HuH-7 (cell line): ENCODE measurements around the gene LRRC26.

Source experiments
- DNase-seq: peaks from one replicate; pipeline ENCODE4 v3.0.0; 2011; ENCODE audit warnings: low spot score

Gene LRRC26

GRCh38 chr9:137183980-137184595 lies 14.2 kb upstream of the LRRC26 start:
- no peak for DNase-seq

DNA sequence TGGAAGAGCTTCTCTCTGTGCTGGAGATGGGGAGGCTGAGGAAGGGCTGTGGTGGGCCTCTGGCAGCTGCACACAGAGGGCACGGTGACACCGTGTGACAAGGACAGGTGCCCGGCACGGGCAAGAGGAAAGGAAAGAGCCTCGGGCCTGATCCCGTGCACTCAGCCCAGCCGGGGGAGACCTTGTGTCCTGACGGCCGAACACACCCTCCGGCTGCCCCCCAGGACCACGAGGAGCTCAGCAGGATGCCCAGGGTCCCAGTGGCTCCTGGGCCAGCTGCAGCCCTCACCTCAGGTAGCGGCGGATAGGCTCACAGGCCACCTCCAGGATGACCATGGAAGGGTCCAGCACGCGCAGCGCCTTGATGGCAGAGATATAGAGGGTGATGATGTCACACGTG lies 13.0 kb upstream of the LRRC26 start:
- DNase-seq, result no peak

GRCh38 chr9:137181680-137182079 lies 11.8 kb upstream of the LRRC26 start:
- DNase-seq, result no peak

GRCh38 chr9:137180491-137180890 lies 10.6 kb upstream of the LRRC26 start:
- no peak for DNase-seq

DNA sequence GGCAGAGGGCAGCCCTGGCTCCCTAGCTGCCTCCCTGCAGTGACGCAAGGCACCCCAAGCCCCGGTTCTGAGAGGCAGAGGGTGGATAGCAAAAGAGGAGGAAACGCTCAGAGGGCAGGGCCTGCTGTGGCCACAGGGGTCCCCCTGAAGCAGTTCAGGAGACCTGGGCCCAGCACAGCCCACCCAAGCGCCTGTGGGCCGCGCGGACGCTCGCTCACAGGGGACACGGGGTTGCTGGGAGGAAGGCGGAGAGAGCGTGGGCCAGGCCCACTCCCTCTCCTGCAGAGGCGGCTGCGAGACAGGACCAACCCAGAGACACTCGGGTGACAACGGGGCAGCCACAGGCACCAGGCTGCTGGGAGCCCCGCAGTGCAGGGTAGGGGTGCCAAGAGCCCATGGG lies 9.9 kb upstream of the LRRC26 start:
- no peak for DNase-seq

GRCh38 chr9:137178939-137179630 lies 9.2 kb upstream of the LRRC26 start:
- no peak for DNase-seq

GRCh38 chr9:137178201-137178938 lies 8.5 kb upstream of the LRRC26 start:
- no peak for DNase-seq

DNA sequence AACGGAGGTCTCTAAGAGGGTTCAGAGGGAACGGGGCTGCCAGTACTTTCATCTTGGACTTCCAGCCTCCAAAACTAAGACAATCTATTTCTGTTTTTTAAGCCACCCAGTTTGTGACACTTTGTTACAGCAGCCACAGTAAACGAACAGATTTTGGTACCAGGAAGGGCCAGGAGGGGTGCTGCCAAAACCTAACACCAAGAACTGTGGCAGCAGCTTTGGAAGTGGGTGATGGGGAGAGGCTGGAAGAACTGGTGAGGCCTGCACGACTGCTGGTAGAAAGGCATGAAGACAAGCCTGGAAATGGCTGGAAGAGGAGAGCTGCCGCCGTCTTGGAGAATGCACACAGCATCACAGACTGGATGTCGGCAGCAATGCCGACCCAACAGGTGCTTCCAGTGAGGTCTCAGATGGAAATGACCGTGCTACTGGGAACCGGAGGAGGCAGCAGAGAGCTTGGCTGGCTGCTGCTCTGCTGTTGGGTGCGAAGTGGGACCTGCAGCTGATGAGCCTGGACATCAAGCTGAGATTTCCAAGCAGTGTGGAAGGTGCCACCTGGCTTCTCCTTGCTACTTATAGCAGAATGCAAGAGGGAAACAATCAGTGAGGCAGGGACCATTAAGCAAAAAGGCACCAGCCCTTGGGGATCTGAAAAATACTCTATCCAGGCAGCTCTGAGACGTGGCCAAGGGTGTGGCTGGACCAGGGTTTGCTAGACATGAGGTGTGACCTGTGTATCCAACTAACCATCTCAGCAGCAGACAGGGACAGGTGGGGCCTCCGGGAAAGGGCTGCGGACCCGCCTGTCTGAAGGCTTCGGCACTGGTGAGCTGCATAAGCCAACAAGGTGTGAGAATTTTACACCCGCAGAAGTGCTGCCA lies 6.7 kb upstream of the LRRC26 start:
- DNase-seq, result peak; percentile 95

GRCh38 chr9:137175345-137175961 lies 5.6 kb upstream of the LRRC26 start:
- no peak for DNase-seq

DNA sequence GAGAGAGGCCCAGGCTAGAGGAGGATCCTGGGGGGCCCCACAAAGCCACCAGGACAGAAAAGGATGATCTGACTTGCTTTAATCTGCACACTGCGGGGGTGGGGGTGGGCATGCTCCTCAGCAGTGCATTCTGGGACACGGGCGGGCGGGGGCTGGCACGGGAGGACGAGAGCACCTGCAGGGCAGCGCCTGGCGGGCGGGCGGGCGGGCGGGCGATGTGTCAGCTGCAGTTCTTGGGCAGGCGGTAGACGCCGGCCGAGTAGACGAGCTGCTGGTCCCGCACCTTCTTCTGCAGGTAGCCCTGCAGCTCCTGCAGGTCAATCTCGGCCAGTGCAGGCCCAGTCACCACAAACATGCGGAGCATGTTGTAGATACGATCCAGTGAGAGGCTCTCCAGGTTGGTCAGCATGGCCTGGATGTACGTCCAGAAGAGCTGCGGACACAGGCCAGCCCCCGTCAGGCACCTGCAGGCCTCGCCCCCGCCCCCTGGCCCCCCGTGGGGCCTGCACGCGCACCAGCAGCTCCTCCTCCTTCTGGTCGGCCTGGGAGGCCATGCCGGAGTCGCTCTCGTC lies 5.0 kb upstream of the LRRC26 start:
- DNase-seq, result no peak

DNA sequence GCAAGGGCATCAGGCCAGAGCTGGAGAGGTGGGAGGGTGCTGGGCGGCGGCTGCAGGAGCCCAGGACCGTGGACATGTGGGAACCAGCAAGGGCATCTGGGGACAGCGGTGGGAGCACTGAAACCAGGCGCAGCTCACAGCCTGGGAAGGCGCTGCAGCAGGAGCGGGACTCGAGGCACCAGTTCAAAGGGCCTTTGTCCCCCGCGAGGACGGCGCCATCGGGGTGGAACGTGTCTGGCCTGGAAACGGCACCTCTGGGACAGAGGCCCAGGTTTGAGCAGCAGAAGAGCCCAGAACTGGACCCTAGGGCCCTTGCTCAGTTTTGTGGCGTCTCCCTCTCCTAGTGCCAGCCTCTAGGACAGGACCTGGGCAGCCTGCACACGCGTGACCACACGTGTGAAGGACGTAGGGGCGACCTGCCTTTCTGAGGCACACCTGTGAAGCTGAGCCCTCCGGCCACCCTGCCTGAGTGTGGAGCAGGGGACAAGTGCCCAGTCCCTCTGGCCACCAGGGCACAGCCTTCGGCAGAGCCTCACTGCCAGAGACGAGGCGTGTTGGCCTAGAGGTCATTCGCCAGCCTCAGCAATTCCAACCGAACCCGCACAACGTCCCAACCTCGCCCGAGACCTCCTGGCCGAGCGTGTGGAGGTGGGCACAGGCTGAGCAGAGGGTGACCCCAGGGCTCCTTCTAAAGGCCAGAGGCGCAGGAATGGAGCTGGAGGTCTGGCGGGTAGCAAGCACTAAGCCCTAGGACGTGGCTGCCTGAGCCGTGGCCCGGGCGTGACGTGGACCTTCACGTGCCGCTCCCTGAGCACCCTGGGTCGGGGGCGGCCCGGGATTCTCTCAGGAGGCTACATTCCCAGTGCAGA lies 4.2 kb upstream of the LRRC26 start:
- no peak for DNase-seq

DNA sequence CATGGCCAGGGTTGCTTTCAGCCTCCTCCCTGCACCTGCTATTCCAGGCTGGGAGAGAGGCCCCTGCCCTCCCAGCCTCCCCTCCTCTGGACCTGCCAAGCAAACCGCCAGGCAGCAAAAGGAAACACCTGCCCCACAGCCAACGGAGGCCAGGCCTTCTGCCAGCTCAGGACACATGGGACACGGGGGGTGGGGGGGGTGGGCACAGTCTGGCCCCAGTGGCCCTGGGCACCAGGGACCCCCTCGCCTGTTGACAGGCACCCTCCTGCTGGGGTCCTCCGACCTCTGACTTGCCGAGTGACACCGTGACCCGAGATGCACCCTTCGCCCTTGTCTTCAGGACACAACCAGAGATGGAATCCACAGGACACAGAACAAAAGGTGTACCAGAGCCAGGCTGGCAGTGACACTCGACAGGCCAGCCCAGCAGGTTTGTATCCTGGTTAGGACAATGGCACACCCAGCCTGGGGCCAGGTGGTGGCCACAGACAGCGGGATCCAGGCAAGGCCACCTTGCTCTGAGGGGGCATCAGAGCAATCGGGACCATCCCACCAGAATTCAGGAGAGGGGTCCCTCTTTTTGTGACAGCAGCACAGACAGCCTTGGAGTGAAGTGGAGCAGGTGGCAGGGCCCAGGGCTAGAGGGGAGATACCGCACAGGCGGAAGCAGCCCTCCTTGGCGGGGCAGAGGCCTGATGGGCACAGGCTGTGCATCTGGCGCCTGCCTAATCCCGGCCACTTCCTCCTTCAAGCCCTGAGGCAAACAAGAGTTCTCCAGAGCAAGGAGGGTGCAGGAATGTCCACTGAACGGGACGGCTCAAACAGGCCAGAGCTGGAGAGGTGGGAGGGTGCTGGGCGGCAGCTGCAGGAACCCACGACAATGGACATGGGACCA lies 3.3 kb upstream of the LRRC26 start:
- DNase-seq, result no peak

GRCh38 chr9:137171149-137171900 lies 1.5 kb upstream of the LRRC26 start:
- DNase-seq, result no peak

GRCh38 chr9:137170486-137171148 lies 766 bp upstream of the LRRC26 start:
- no peak for DNase-seq

- DNase-seq, result peak; percentile 85
These were observed 671 bp downstream of the LRRC26 start for GRCh38 chr9:137168904-137169856.

DNA sequence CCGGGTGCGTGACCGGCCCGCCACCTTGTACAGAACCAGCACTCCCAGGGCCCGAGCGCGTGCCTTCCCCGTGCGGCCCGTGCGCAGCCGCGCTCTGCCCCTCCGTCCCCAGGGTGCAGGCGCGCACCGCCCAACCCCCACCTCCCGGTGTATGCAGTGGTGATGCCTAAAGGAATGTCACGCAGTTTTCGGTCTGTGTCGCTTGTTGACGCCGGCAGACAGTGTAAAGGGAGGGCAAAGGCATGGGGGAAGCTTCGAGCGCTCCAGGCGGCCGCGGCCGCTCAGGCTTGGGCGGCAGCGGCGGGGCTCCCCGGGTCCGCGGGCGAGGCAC lies 1.3 kb downstream of the LRRC26 start:
- no peak for DNase-seq
